ENCODE measurements around the gene CD300LF.
A peak's percentile ranks its signal among the peaks of the same experiment; 100 is the strongest.

The CD300LF gene

DNA sequence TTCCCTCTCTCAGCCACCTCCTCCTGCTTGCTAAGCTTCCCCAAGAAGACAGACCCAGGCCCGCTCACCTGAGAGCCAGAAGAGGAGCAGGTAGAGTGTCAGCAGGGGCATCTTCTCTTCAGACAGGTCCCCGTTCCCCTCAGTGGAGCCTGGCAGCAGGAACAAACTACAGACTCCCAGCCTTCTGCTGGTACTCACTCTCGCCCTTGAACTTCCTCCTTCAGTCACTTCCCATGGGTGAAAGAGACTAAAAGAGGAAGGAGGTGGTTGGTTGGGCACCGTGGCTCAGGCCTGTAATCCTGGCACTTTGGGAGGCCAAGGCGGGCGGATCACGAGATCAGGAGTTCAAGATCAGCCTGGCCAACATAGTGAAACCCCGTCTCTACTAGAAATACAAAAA, at the start of gene CD300LF:
Gene CD300LF, minus strand, starts transcription at position 168 of the 400 bp plus-strand sequence. Its CDS starts 57 bp downstream, at position 111.
- no peak for DNase-seq

DNA sequence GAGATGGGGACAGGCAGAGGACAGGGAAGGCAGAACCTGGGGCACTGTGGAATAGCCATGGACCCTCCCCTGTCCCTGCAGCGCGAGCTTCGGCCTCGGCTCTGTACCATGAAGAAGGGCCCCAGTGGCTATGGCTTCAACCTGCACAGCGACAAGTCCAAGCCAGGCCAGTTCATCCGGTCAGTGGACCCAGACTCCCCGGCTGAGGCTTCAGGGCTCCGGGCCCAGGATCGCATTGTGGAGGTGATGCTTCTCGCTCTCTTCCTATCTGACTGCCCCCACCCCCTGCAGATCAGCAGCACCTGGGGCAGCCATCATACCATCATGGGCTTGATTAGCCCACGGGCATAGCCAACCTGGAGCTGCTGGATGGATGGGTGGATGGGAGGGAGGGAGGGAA, 49.2 kb upstream of the CD300LF start:
- DNase-seq: no peak

DNA sequence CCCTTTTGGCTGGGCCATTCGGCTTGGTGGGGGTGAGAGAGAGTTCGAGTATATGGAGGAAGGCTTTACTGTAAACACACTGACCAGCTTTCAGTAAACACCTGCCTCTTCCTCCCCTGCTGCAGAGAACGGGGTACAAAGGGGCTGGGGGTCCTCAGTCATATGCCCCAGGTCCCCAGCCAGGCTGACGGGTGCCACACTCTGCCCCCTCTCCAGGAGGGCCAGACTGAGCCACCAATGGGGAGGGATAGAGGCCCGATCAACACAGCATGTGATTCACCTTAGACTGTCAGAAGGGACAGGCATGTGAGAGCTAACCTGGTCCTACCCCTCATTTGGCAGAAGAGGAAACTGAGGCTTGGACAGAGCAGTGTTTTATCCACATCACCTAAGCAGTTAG, 48.7 kb upstream of the CD300LF start:
- no peak for DNase-seq

DNA sequence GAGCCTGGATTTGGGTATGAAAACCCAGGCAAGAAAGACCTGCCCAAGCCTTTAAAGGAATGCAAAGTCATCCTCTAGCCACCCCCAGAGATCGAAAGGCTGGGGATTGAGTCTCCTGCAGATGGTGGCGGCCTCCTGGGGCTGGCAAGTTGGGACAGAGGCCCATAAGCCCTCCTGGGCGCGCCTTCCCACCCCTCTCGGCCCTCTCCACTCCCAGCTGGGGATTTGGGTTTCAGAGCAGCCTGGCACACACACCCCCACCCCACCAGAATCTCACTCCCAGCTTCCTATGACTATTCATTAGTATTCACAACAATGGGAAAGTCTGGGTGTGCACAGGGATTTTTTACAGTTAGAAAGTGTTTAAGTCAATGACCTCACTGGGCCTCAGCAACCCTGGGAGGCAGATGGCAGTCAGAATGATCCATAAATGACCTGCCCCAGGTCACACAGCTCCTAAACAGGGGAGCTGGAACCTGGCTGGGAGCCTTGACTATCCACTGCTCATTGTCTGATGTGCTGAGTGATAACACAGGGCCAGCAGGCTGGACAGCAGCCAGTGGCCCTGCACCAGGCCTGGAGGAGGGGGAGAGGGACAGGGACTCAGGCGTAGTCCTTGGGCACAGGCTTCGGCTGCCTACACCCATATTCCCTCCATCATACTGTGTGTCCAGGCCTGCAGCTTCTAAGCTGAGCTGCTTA, 47.8 kb upstream of the CD300LF start:
- no peak for DNase-seq

DNA sequence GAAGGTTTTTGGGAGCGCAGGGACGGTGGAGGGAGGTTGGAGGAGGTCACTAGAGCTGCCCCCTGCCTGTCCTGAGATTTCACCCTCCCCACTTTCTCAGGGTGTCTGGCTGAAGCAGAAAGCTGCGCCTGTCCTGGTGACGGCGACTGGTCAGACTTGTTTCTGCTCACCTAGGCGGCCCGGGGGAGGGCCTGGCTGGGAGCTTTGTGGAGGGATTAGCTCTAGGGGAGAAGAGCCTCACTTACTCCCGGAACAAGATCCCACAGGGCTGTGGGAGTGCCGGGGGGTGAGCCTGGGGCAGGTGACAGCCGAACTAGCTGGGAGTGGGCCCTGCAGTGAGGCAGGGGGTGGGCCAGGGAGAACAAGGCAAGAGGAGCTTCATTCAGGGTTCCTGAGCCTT, 47.2 kb upstream of the CD300LF start:
- no peak for DNase-seq

DNA sequence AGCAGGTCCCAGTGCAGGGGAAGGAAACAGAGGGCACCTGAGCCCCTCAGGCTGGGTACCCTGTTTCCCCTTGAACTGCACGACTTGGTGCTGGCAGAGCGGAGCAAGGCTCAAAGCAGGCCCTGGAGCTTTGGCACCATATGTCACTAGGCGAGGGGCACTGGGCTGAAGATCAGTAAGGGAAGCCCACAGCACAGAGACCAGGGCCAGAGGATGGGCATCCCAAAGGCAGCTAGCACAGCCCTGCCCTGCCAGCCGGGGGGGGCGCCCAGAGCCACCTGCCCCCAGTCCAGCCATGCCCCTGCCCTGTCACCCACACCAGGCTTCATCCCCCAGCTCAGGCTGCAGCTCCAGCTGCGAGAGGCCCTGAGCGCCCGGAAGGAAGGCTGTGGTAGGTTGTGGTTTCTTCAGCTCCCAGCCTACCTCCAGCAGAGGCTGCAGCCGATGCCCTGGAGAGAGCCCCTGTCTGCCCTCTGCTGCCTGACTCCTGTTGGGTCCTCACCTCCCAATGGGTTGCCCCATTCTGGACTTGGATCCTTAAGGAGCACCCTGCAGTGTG, 46.6 kb upstream of the CD300LF start:
- DNase-seq: peak; percentile 33

DNA sequence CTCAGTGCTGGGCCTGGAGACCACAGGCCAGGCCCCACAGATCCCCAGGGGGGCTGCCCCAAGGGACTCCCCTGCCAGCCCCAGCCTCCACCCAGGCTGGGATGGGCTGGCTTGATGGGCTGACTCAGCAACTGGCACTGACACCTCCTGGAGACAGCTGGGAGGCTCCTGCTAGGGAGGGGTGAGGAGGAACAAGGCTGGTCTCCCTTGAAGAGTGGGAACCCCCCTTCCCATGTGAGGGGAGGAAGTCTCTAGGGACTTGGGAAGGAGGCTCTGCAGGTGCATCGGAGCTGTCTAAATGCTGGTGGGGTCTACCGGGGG, 46.1 kb upstream of the CD300LF start:
- no peak for DNase-seq

DNA sequence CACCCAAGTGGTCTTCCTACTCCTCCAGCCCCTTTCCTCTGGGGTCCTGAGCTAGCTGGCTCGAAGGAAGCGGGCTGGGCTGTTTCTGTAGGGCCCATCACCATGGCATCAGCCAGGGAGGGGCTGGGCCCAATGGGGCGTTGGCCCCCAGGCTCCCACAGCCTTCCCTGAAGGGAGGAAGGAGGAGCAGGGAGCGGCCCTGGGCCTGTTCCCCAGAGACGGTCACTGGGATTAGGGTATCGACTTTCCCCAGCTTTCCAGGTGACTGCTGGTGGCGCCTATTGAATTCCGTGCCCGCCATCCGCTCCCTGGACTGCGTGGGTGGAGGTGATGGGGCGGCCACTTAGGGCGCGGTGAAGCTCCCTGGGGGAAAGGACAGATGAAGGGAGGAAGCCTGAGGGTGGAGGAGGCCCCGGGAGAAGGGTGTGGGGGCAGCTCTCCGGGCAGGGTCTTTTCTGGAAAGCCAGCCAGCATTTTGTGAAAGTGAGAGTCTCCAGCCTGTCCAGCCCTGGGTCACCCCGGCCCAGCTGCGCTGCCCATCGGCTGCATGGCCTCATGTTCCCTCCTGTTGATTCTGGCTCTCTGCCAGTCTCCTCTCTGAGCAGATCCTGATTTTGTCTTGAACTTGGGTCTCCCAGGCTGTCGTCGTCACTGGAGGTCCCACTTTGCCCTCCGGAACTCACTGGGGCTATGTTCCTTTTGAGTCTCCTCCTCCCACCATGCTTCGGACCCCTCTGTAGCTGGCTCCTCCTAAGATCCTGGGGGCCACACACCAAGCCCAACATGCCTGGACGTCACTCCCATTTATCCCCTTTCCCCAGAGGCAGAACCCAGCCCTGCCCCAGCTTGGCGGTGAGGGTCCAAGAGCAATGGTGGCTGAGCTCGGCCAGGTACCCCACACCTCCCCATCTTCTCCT, 45.5 kb upstream of the CD300LF start:
- no peak for DNase-seq

DNA sequence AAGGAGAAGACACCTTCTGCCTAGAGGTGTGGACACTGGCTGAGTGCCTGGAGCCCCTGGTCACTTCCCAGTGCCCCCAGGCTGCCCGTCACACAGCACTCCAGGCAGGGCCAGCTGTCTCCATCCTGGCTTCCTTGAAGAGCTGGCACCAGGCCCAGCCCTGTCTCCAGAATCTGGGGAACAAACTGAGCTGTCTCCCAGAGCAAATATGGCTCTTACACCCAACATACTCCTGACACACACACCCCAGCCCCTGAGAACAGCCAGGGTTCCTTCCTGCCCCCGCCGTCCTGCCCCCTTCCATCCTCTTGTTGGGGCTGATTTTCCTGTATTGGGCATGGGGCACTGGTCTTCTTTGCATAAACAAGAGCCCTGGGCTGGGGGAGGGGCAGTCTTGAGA, 44.8 kb upstream of the CD300LF start:
- DNase-seq: no peak

DNA sequence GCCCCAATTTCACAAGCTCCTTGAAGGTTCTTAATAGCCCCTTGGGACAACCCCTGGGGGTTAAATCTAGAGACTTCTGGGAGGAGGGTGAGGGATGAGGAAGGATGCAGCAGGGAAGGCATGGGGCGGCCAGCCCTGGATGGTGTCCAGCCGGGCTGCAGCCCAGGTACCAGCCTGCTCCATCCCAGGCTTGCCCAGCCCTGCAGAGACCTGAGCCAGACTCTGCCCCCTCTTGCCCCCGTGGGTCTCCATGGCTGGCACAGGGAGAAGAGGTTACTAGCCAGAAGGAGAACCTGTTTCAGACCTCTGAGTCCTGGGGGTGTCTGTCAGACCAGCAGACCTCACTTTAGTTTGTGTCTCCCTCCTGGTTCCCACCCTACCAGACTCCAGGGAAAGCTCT, 44.2 kb upstream of the CD300LF start:
- DNase-seq: no peak

DNA sequence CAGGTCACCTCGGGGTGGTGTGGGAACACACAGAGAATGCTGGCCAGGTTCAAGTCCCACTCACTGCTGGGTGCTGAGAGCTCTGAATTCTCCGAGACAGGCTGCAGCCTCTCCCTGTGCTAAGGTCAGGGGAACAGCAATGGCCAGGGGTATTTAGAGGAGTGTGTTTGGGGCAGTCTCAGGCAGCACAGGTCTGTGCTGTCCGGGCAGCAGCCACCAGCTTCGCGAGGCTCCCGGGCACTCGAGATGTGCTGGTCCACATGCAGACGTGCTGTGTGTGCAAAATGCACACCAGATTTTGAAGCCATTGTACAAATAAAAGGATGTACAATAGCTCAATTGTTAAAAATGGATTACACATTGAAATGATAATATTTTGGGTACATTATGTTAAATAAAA, 42.8 kb upstream of the CD300LF start:
- no peak for DNase-seq

DNA sequence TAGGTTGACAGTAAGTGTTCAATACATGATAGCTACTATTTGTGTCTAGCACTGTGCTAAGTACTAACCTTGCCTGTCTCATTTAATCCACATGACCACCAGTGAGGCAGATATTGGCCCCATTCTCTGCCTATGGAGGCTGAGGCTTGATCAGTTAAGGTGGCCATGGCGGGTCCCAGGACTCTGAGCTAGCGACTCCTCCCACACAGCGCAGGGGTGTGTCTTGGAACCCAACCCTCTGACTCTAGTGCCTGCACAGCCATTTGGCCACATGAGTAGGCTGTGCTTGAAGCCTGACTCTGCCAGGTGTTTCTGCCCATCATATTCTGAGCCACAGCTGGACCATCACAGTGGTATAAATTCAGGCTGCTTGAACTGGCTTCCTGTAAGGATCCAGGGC, 42.1 kb upstream of the CD300LF start:
- peak; percentile 32 for DNase-seq

DNA sequence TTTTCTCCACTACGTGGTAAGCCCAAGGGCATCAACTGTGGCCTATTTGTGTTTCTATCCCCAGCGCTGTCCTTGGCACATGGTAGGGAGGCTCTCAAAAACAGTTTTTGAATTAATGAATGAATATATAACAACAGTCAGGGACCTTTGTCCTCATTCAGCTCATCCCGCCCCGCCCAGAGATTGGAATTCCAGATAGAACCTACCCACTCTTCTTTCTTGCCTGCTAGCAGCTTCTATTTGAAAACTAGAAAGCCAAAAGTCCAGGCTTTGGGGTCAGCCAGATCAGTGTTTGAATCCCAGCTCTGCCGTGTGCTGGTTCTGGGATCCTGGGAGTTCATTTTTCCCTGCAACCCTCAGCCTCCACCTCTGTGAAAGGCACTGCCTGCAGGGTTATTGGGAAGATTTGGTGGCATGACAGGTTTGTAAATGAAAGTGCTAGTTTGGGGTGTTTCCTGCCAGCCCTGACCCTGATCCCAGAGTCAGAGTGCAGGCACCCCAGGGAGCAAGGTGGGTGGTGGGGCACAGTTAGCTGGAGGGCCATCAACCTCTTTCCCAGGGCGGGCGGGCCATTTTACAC, 40.2 kb upstream of the CD300LF start:
- no peak for DNase-seq

DNA sequence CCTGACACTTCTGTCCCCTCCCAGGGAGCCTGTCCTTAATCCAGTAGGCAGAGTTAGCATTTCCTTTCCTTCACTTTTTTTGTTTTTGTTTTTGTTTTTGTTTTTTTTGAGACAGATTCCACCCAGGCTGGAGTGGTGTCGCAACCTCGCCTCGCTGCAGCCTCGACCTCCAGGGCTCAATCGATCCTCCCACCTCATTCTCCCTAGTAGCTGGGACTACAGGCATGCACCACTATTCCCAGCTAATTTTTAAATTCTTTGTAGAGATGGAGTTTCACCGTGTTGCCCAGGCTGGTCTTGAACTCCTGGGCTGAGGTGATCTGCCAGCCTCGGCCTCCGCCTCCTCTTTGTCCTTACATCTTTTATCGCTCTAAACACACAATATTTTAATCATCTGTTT, 39.7 kb upstream of the CD300LF start:
- DNase-seq: no peak

DNA sequence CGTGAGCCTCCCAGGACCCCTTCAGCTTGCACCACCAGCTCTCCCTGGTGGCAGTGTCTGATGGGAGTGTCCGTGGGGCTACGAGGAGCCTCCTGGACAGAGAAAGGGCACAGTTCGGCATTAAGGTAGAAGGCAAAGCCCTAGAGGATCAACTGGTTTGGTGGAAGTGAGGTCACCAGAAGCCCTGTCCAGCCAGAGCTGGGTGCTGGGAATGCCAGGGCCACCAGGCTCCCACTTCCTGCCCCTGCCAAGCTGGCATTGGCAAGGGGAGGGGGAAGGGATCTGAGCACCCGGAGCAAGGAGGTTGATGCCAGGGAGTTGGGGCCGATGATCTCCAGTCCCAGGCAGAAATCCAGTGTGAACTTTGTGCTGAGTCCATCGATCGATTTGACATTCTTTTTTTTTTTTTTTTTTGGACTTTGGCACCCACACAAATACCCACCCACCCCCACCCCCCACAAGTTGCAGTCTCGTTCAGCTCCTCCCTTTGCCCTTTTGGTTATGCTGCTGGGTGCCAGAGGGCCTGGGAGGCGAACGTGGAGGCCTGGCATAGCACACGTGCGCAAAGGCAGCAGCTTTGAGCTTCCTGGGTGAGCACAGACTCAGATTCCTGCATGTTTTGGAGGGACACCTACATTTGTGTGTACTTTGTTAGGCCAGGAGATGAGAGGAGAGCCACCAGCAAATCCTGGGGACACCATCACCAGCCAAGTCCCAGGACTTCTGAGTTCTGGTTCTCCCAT, 37.8 kb upstream of the CD300LF start:
- DNase-seq: no peak

DNA sequence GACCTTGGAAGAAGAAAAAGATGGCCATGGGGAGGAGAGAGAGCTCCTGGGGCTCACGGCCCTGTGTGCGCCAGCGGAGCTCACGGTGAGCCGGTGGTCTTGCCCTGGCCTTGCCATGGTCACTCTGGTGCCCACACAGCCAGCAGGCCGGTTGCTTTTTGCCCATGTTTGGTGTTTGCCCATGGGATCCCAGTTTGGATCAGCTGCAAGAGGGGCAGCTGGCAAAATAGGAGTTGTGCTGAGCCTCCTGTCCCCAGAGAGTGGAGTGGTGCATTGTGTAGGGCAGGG, 37.3 kb upstream of the CD300LF start:
- DNase-seq: no peak

DNA sequence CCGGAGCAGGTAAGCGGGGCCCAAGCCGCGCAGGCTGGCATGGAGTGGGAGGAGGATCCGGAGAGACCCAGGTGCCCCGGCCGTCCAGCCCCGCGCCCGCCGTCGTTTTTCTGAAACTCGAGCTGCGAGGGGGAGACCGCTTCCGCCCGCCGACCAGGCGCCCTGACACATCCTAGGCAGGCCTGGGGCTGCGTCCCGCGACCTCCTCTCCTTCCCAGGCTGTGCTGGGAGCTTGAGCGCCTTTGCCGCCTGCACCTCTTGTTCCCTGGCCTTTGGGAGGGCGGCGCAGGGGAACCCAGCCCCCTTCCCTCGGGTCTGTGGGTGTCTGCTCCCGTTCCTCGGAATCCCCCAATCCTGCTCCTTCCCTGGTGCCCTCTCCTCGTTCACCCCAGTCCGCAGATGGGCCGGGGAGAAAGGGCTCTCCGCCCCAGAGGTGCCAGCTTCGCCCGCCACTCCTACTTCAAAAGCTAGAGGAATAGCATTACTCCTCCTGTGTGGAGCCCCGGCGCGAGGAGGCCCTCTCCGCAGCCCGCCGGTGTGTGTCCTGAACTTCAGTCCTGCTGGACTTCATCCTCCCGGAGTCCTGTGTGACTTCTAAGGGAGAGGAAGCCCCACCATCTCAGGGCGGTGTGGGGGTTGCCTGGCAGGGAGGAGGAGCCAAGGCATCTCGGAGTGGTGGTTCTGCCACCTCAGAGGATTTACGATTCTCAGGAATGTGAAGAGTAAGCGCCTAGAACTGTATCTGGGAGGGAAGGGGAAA, 36.7 kb upstream of the CD300LF start:
- DNase-seq: peak; percentile 50

DNA sequence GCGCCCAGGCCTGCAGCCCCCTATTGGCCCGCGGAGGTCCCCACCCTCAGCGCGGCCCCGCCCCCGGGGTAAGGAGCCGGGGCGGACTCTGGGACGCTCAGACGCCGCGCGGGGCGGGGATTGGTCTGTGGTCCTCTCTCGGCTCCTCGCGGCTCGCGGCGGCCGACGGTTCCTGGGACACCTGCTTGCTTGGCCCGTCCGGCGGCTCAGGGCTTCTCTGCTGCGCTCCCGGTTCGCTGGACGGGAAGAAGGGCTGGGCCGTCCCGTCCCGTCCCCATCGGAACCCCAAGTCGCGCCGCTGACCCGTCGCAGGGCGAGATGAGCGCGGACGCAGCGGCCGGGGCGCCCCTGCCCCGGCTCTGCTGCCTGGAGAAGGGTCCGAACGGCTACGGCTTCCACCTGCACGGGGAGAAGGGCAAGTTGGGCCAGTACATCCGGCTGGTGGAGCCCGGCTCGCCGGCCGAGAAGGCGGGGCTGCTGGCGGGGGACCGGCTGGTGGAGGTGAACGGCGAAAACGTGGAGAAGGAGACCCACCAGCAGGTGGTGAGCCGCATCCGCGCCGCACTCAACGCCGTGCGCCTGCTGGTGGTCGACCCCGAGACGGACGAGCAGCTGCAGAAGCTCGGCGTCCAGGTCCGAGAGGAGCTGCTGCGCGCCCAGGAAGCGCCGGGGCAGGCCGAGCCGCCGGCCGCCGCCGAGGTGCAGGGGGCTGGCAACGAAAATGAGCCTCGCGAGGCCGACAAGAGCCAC, 36.0 kb upstream of the CD300LF start, which contains the start of gene NHERF1:
Gene NHERF1, plus strand, starts transcription at position 100 of the 750 bp plus-strand sequence. Its CDS starts 219 bp downstream, at position 319.
- DNase-seq: peak; percentile 95

DNA sequence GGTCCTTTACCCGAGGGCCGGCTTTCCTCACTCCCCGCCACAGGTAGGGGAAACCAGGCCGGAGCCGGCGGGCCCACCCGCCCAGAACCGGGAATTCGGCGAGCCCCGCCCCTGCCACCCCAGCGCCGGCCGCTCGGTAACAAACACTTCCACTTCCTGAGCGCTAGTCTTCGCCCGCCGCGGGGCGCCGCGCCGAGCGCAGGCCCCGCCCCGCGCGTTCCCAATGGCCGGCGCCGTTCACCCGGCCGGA, 35.5 kb upstream of the CD300LF start:
- DNase-seq: no peak

DNA sequence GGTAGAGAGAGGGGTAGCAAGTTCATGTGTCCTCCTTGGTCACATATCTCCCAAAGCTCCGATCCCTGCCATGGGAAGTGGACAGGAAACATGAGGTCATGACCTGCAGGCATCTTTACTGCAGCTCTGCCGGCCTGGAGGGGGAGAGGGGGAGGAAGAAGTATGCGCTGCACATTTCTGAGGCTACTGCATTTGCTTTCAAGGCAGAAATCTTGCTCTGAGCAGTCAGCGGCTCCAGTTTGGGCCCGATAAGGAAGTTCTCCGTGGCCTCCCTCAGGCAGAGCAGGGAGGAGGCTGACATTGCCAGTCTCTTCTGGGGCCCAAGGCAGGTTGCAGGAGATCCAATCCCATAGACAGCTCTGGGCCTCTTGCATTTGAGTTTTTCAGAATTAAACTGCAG, 34.2 kb upstream of the CD300LF start:
- DNase-seq: no peak

DNA sequence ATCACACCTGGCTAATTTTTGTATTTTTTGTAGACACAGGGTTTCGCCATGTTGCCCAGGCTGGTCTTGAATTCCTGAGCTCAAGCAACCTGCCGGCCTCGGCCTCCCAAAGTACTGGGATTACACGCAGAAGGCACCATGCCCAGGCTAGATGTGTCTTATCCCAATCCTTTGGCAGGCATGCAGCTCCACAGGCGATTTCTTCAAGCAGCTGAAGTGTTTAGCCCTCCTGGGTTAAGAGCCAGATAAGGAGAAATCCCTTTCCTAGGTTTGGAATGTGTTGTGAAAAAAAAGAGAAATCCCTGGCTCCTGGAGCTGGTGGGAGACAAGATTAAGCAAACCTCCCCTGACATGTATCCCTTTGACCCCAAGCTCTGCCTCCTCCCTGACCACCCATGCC, 33.7 kb upstream of the CD300LF start:
- DNase-seq: no peak

Data from stimulated activated CD4-positive, alpha-beta T cell treated with anti-CD3 and anti-CD28 coated beads, Interleukin-4, amount 100 ng/mL, for 1 hour (primary cell).